ENCODE measurements around the gene ACOX1. TPM values are rescaled to one million over a fixed set of nuclear protein-coding genes. Genes with fewer than 3 reads are reported as not detected.

Gene ACOX1
- total RNA-seq, 1 experiment from 2014 or later: 15.6 TPM

GRCh38 chr17:75899767-75900468 lies 79.0 kb downstream of the ACOX1 start:
- in situ Hi-C loops (cut with HindIII; ENCODE audit: low pct_unique_long_range_greater_than_20kb, low sequenced_read_pairs): no loop called here
- DNase-seq (ENCODE audit: low read depth): no peak

GRCh38 chr17:75899353-75899752 lies 79.6 kb downstream of the ACOX1 start:
- DNase-seq (ENCODE audit: low read depth): no peak
- in situ Hi-C loops (cut with HindIII; ENCODE audit: low pct_unique_long_range_greater_than_20kb, low sequenced_read_pairs): no loop called here

GRCh38 chr17:75898791-75899190 lies 80.2 kb downstream of the ACOX1 start:
- in situ Hi-C loops (cut with HindIII; ENCODE audit: low pct_unique_long_range_greater_than_20kb, low sequenced_read_pairs): no loop called here
- DNase-seq (ENCODE audit: low read depth): no peak

GRCh38 chr17:75898065-75898464 lies 80.9 kb downstream of the ACOX1 start:
- in situ Hi-C loops (cut with HindIII; ENCODE audit: low pct_unique_long_range_greater_than_20kb, low sequenced_read_pairs): no loop called here
- no peak for DNase-seq (ENCODE audit: low read depth)

- DNase-seq (ENCODE audit: low read depth): no peak
- in situ Hi-C loops (cut with HindIII; ENCODE audit: low pct_unique_long_range_greater_than_20kb, low sequenced_read_pairs): no loop called here
Measured at GRCh38 chr17:75897160-75898019, 81.6 kb downstream of the ACOX1 start.

GRCh38 chr17:75896415-75897159 lies 82.4 kb downstream of the ACOX1 start, which contains the start of gene TRIM65:
Gene TRIM65, minus strand, starts transcription at chr17:75896951. Its CDS starts 14 bp downstream, at chr17:75896937.
- DNase-seq (ENCODE audit: low read depth): peak; percentile 76
- in situ Hi-C loops (cut with HindIII; ENCODE audit: low pct_unique_long_range_greater_than_20kb, low sequenced_read_pairs): no loop called here

- DNase-seq (ENCODE audit: low read depth): no peak
- in situ Hi-C loops (cut with HindIII; ENCODE audit: low pct_unique_long_range_greater_than_20kb, low sequenced_read_pairs): no loop called here
Measured at GRCh38 chr17:75895370-75896155, 83.4 kb downstream of the ACOX1 start.

GRCh38 chr17:75894049-75894733 lies 84.8 kb downstream of the ACOX1 start:
- in situ Hi-C loops (cut with HindIII; ENCODE audit: low pct_unique_long_range_greater_than_20kb, low sequenced_read_pairs): no loop called here
- no peak for DNase-seq (ENCODE audit: low read depth)

GRCh38 chr17:75893305-75894048 lies 85.5 kb downstream of the ACOX1 start:
- no peak for DNase-seq (ENCODE audit: low read depth)
- in situ Hi-C loops (cut with HindIII; ENCODE audit: low pct_unique_long_range_greater_than_20kb, low sequenced_read_pairs): no loop called here

- in situ Hi-C loops (cut with HindIII; ENCODE audit: low pct_unique_long_range_greater_than_20kb, low sequenced_read_pairs): no loop called here
- no peak for DNase-seq (ENCODE audit: low read depth)
Measured at GRCh38 chr17:75892556-75893224, 86.3 kb downstream of the ACOX1 start.

- in situ Hi-C loops (cut with HindIII; ENCODE audit: low pct_unique_long_range_greater_than_20kb, low sequenced_read_pairs): no loop called here
- DNase-seq (ENCODE audit: low read depth): no peak
Measured at GRCh38 chr17:75891605-75892555, 87.1 kb downstream of the ACOX1 start.

Other genes starting within 250 kb of the ACOX1 start
- 45.8 and 57.3 TPM in 2 replicates for gene GALK1, start 214.0 kb downstream of the ACOX1 start, total RNA-seq (2014; rRNA removed; shearing (Covaris generic); ENCODE audit: low replicate concordance)
- gene UNK, start 194.4 kb downstream of the ACOX1 start, total RNA-seq (2014; rRNA removed; shearing (Covaris generic); ENCODE audit: low replicate concordance): 34.4 and 37.1 TPM in 2 replicates
- 1.5 and 2.2 TPM in 2 replicates for gene UNC13D, start 134.8 kb downstream of the ACOX1 start, total RNA-seq (2014; rRNA removed; shearing (Covaris generic); ENCODE audit: low replicate concordance)
- gene WBP2, start 123.8 kb downstream of the ACOX1 start, total RNA-seq (2014; rRNA removed; shearing (Covaris generic); ENCODE audit: low replicate concordance): 16.9 and 25.7 TPM in 2 replicates
- gene TRIM47, start 100.6 kb downstream of the ACOX1 start, total RNA-seq (2014; rRNA removed; shearing (Covaris generic); ENCODE audit: low replicate concordance): 73.4 and 102 TPM in 2 replicates
- 30.9 and 44.3 TPM in 2 replicates for gene TRIM65, start 82.2 kb downstream of the ACOX1 start, total RNA-seq (2014; rRNA removed; shearing (Covaris generic); ENCODE audit: low replicate concordance)
- gene MRPL38, start 74.3 kb downstream of the ACOX1 start, total RNA-seq (2014; rRNA removed; shearing (Covaris generic); ENCODE audit: low replicate concordance): 103 and 124 TPM in 2 replicates
- gene FBF1, start 38.1 kb downstream of the ACOX1 start, total RNA-seq (2014; rRNA removed; shearing (Covaris generic); ENCODE audit: low replicate concordance): 14.2 and 19.6 TPM in 2 replicates
- gene TEN1, start 74 bp upstream of the ACOX1 start, total RNA-seq (2014; rRNA removed; shearing (Covaris generic); ENCODE audit: low replicate concordance): 23.1 and 46.5 TPM in 2 replicates
- gene CDK3, start 21.7 kb upstream of the ACOX1 start, total RNA-seq (2014; rRNA removed; shearing (Covaris generic); ENCODE audit: low replicate concordance): 5.3 and 12.0 TPM in 2 replicates
- gene EVPL, start 48.1 kb upstream of the ACOX1 start, total RNA-seq (2014; rRNA removed; shearing (Covaris generic); ENCODE audit: low replicate concordance): 48.6 and 51.7 TPM in 2 replicates
- 58.2 and 60.8 TPM in 2 replicates for gene SRP68, start 93.4 kb upstream of the ACOX1 start, total RNA-seq (2014; rRNA removed; shearing (Covaris generic); ENCODE audit: low replicate concordance)
- gene GALR2, start 95.6 kb upstream of the ACOX1 start, total RNA-seq (2014; rRNA removed; shearing (Covaris generic); ENCODE audit: low replicate concordance): not detected in 2 replicates
- gene ZACN, start 100.0 kb upstream of the ACOX1 start, total RNA-seq (2014; rRNA removed; shearing (Covaris generic); ENCODE audit: low replicate concordance): not detected in 2 replicates
- gene EXOC7, start 124.6 kb upstream of the ACOX1 start, total RNA-seq (2014; rRNA removed; shearing (Covaris generic); ENCODE audit: low replicate concordance): 71.7 and 72.1 TPM in 2 replicates
- 1.7 TPM in 1 of 2 replicates, not detected in the other for gene FOXJ1, start 162.1 kb upstream of the ACOX1 start, total RNA-seq (2014; rRNA removed; shearing (Covaris generic); ENCODE audit: low replicate concordance)

All from Caki2 (cell line).